CD4-positive, CD25-positive, alpha-beta regulatory T cell (primary cell): ENCODE results near the gene POC5. TPM values are rescaled to one million over a fixed set of nuclear protein-coding genes. Genes with fewer than 3 reads are reported as not detected.

Source experiments
- polyA plus RNA-seq, 4 donors: library from polyadenylated mRNA; unstranded; fragments of 300-500 nt; fragmentation: Illumina TruSeq; gene quantifications; one replicate each; pipeline ENCODE4 v1.2.3, GENCODE V29; 2021
- total RNA-seq: library from RNA; stranded (reverse); gene quantifications from one replicate; pipeline ENCODE4 v1.2.3, GENCODE V29; 2022

Gene POC5
- total and polyA plus RNA-seq, 5 donors from 2014 or later = 13.7 to 21.2 (median 17.5) TPM

Other genes starting within 250 kb of the POC5 start
- 49.9 TPM for gene CERT1, start 205.8 kb downstream of the POC5 start, total RNA-seq
- 10 to 100 TPM; 19.4 to 25.7 (median 21.8) TPM for gene CERT1, start 205.8 kb downstream of the POC5 start, polyA plus RNA-seq
- 24.1 TPM for gene POLK, start 205.5 kb downstream of the POC5 start, total RNA-seq
- 10 to 100 TPM; 19.8 to 33.6 (median 24.1) TPM for gene POLK, start 205.5 kb downstream of the POC5 start, polyA plus RNA-seq
- gene ANKDD1B, start 106.0 kb downstream of the POC5 start, total RNA-seq = 0.69 TPM
- 1 to 10 TPM; 2.1 to 3.3 (median 2.5) TPM for gene ANKDD1B, start 106.0 kb downstream of the POC5 start, polyA plus RNA-seq